GM18520 (cell line): ENCODE results near the gene AURKB.
"Not testable (repeated sequence)": the region's sequence is repeated elsewhere in the genome, so short reads cannot be mapped to it uniquely, and the experiment has no call there.

Experiments
- ATAC-seq: cut with Tn5 transposase; IDR thresholded peaks from one replicate; pipeline ENCODE4 v1.9.1; 2021; ENCODE audit not compliant: unreplicated experiment

Gene AURKB

DNA sequence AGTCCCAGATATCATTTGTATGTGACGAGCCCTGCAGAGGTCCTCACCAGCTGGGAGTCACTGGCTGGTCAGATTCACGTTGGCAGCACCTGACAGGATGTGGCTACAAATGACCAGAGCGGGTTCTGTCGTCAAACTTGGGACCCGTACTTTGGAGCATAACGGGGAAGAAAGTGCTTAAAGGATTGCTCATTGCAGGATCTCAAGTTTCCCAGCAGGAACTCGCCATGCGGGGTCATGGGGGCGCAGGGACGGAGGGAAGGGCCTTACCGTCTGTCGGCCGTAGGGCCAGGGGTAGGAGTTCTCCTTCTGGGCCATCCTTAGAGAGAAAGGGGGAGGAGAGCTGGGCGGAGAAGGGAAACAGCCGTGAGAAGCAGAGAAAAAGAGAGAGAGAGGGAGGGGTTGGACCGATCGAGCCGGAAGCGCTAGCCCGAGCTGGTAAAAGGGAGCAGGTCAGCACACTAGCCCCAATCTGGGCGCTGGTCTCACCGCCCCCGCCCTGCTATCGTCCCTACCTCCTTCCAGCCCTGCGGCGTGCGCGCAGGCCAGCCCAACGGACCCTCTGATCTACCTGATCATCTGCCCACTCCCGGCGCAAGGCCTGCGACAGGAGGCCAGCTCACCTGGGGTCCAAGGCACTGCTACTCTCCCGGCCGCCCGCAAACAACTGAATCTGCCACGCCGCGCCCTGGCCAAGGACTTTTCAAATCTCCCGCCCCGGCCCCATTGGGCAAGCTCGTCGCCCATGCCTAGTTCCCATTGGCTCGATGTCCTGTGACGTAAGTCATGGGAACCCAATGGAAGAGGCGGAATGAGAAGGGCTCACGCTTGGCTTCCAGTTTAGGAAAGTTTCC lies at the start of gene AURKB:
TSS of gene AURKB (minus strand) at position 669 of the 854 bp plus-strand sequence. CDS start at position 318, 351 bp downstream.
- ATAC-seq, result peak; percentile 82

DNA sequence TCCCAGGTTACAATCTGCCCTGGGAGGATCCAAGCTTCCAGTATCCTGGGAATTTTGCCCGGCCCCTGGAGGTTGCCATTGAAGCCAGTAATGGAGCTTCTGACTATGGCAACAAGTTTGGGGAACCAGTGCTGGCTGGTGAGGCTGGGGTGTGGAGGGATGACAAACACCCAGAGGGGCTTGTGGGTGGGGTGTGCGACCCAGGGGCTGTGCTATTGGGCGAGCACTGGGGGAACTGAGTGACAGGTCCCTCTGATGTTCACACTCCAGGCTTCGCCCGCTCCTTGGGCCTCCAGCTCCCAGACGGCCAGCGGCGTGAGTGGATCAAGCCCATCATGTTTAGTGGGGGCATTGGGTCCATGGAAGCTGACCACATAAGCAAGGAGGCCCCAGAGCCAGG lies 47.4 kb upstream of the AURKB start:
- ATAC-seq, result no peak

DNA sequence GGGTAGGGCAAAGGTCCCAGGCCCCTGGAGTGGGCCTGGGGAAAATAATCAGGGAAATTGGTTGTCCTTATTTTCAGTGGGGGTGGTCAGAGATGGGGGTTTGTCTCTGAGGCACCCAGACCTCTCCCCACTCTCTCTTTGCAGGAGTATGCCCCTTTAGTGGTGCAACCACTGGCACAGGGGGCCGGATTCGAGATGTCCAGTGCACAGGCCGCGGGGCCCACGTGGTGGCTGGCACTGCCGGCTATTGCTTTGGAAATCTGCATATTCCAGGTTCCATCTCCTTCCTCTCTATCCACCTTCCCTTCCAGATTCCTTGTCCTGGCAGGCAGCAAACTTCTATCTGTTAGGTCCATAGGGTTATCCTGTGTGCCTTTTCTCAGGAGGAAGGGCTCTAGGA lies 46.3 kb upstream of the AURKB start:
- no peak for ATAC-seq

- ATAC-seq, result no peak
Measured at GRCh38 chr17:8256291-8256690, 45.9 kb upstream of the AURKB start.

- no peak for ATAC-seq
Measured at GRCh38 chr17:8255499-8255898, 45.1 kb upstream of the AURKB start.

GRCh38 chr17:8254881-8255280 lies 44.5 kb upstream of the AURKB start:
- no peak for ATAC-seq

GRCh38 chr17:8253801-8254200 lies 43.4 kb upstream of the AURKB start:
- ATAC-seq, result no peak

DNA sequence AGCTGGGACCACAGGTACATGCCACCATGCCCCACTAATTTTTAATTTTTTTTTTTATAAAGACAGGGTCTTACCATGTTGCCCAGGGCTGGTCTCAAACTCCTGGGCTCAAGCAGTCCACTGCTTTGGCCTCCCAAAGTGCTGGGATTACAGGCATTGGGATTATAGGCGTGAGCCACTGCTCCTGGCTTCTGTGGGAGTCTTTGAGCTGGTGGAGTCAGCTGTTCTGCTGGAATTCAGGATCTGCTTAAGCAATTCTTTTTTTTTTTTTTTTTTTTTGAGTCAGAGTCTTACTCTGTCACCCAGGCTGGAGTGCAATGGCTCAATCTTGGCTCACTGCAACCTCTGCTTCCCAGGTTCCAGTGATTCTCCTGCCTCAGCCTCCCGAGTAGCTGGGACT lies 41.0 kb upstream of the AURKB start:
- not testable (repeated sequence) for ATAC-seq

DNA sequence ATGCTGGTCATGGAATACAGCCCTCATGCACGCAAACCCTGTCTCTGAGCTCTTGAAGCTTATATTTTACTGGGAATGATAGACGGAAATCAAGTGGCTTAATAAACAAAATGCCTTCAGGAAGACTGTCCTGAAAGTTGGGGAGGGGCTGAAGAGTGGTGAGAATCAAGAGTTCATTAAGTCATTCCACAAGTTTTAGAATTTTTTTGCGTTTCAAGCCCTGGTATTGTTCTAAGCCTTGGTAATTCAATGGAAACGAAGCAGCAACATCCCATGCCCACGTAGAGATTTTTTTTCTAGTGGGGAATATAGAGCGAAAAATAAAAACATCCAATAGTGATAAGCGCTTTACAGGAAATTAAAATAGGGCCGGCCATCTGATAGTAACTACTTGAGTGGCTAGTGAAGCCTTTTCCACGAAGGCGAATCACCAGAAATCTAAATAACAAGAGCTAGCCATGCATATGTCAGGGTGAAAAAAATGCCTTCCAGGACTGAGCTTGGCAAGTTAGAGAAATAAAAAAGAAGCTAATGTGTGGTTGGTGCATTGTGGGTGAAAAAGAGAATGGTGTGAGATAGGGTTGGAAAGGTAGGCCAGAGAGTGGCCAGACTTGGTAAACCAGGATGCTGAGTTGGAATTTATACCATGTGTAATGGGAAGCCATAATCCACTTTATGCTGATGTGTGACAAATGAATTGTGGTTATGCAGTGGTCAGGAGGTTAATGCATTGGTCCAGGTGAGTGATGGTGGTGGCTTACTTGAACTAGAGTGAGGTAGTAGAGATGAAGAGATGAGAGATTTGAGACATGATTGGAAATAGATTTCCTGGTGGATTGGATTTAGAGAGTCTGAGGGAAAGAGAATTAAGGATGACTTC lies 39.5 kb upstream of the AURKB start:
- ATAC-seq, result no peak

DNA sequence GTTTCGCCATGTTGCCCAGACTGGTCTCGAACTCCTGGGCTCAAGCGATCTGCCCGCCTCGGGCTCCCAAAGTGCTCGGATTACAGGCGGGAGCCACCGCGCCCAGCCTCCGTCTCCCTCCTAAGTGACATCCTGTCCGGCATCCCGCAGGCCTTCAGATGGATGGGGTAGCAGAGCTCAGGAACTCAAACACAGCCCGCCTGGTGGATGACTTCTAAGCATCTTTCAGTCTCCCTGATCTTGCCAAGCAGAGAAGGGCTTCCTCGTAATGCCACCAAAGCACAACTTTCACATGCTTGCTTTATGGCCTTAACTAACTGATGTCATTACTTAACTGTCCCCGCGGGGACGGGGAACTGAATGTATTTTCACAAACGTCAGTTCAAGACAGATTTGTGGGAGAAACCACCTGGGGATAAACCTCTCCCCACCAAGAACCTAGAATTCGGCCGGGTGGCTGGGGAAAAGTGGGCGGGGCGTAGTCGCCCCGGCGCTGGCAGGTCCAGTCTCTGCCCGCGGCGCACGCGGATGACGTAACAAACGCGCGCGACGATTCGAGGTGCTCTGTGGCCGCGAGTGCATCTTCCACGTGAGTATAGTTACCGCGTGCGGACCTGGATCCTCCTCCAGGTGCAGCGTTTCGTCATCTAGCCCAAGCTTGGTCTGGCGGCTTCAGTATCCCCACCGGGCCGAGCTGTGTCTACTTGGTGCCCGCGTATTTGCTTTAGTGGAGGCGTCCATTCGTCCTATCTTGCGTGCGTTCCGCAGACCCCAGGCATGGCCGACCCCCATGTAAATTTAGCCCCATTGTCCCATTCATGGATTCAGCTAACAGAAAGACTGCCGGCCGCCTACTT lies 38.6 kb upstream of the AURKB start, which contains the start of gene PFAS:
TSS of gene PFAS (plus strand) at position 539 of the 857 bp plus-strand sequence. CDS start 4,649 bp downstream, outside the sequence.
- ATAC-seq, result peak; percentile 36

DNA sequence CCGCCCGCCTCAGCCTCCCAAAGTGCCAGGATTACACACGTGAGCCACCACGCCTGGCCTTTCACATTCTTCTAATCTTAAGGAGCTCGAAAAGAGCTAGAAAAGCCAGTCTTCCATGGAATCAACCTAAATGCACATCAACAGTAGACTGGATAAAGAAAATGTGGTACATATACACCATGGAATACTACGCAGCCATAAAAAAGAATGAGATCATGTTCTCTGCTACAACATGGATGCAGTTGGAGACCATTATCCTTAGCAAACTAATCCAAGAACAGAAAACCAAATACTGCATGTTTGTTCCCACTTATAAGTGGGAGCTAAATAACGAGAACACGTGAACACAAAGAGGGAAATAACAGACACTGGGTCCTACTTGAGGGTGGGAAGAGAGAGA lies 34.4 kb upstream of the AURKB start:
- no peak for ATAC-seq

DNA sequence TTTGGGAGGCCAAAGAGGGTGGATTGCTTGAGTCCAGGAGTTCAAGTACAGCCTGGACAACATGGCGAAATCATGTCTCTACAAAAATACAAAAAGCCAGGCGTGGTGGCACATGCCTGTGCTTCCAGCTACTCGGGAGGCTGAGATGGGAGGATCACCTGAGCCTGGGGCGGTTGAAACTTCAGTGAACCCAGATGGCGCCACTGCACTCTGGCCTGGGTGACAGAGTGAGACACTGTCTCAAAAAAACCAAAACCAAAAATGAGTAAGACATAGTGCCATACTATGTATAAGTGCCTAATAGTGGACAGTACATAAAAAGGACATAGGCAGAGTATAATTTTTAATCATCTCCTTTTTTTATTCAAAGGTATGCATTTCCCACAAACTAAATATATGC lies 33.5 kb upstream of the AURKB start:
- no peak for ATAC-seq

- ATAC-seq, result no peak
Measured at GRCh38 chr17:8237886-8238285, 27.5 kb upstream of the AURKB start.

DNA sequence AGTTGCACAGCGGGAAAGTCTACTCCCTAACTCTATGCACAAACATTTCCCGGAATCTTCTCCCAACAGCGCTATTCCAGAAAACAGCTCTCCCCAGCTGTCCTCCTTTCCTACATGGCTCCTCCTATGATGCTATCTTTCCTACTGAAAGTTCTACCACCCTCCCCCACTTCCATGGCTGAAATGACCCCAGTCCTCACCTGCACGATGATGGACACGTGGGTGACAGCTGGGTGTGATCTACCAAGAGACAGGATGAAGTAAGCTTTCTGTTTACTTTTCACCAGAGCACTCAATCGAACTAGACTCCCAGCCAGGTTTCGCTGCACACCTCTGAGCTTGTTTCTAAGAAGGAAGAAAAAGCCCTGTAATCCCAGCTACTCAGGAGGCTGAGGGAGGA lies 26.8 kb upstream of the AURKB start:
- no peak for ATAC-seq

DNA sequence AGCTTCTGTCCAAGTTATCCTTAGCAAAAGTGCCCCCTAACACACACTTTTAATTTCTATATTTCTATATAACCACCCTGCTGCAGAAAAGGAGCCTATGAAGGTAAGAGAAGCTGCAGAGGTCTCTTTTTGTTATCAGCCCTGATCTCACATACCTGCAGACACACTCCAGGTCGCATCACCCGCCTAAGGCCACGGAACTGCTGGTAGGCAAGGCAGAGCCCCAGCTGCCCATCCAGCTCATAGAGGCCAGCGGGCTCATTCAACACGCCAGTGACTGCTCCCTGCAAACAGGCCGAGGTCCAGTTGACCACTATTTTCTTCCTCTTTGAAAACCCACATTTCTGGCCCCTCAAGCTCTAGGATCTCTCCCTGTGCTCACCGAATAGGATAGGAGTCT lies 25.3 kb upstream of the AURKB start:
- no peak for ATAC-seq

DNA sequence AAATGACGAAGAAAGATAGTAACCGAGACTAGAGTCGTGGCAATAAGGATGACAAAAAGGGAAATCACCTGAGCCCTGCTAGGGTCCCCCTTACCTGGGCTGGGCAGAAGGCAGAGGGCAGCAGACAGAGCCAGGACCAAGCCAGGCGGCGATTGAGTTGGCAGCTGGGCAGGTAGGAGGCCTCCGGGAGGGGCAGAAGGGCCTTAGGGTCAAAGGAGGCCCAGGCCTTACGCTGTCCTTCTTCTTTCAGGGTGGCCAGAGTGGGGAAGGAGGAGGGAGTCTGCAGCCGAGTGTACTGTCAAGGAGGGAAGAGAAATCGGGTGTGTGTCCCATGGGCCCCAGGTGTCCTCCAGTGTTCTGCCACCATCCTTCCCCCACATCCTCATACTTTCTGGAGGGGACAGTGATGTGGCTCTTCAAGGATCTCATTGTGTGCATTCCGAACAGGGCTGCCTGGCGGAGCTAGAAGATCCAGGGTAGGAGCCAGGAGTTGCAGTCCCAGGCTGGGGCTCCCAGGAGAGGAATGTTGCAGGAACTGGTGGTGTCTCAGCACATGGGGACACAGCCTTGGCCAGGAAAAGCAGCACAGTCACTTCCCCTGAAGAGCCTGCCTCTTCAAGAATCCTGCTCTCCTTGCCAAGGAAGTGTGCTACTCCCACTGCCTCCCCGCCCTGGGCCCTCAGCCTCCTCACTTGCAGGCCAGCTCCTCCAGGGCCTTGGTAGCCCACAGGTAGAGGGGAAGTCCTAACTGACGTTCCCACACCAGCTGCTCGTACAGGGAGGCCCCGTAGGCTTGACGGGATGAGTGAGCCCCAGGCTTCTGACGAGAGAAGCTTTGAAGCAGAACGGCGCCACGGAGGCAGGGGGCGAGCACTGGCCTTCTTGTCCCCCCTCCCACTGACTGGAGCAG lies 24.2 kb upstream of the AURKB start:
- ATAC-seq, result no peak

DNA sequence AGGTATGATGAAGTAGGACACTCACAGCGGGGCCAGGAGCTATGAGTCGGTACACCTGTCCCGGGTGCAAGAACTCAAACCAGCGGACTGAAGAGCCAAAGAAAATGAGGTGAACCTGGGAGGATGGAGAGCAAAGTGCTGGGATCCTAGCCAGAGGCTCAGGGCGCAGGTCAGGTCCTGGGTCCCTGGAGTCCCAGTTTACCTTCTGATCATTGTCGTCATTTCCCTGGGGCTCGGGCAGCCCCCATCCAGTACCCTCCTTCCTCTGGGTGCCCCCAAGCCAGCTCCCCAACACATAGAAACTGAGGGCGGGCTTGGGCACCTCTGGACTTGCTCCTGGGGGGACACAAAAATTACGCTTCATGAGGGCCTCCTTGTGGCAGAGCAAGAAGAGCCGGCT lies 21.3 kb upstream of the AURKB start:
- no peak for ATAC-seq

GRCh38 chr17:8227238-8227581 lies 16.8 kb upstream of the AURKB start:
- no peak for ATAC-seq

- no peak for ATAC-seq
Measured at GRCh38 chr17:8226536-8227237, 16.3 kb upstream of the AURKB start.
